ENCODE data around the gene KRT23. TPM values are rescaled to one million over a fixed set of nuclear protein-coding genes. Genes with fewer than 3 reads are reported as not detected.

KRT23 gene
- total RNA-seq, 1 experiment from 2014 or later, result not detected

DNA sequence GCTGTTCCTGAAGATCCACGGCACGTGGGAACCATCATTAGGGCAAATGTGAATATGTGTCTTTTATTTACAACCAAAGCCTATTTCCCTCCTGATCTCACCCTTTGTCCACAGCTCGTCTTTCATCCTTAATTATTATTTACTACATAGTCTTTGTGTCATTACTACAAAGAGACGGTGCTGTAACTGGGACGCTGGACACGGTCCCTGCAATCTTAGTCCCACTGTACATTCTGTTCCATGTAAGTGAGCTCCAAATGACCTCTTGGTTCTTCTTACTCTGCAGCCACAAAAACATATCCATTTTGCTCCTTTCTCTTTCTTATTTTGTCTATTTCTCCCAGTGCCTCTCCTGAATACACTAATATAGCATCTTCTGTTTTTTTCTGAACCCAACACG lies 12.7 kb upstream of the KRT23 start:
- no peak overlapping the region for H2AFZ ChIP-seq
- peaks cover 29% of the 10 kb centered on the region for H3F3A ChIP-seq (ENCODE audit: insufficient read depth, low read depth)
- no TSS peak for BruUV-seq (replicated peaks)
- H3K36me3 ChIP-seq (ENCODE audit: low read depth), result no peaks in the 10 kb centered on the region
- intact Hi-C loops (cut with micrococcal nuclease; ENCODE audit: unreplicated experiment), result no loop called here
- no peak for DNase-seq
- no peak overlapping the region for H3K4me3 ChIP-seq
- ChIA-PET POLR2A (ENCODE audit: unreplicated experiment) (no interaction called here), CTCF (no interaction called here)
- 0 out of 2 replicates have a peak, but pooled peaks cover 4% of the 10 kb centered on the region for H3K79me2 ChIP-seq (ENCODE audit: low read depth)
- peaks cover 39% of the 10 kb centered on the region for H3K4me1 ChIP-seq (replicated peaks; ENCODE audit: insufficient read depth)
- H3K4me2 ChIP-seq, result no peak overlapping the region
- no peak overlapping the region for H3K27ac ChIP-seq
- no peak for TF ChIP-seq EZH2 (IDR thresholded peaks at IDR 0.05; ENCODE audit: low read depth)
- TF ChIP-seq, protein P1, sequence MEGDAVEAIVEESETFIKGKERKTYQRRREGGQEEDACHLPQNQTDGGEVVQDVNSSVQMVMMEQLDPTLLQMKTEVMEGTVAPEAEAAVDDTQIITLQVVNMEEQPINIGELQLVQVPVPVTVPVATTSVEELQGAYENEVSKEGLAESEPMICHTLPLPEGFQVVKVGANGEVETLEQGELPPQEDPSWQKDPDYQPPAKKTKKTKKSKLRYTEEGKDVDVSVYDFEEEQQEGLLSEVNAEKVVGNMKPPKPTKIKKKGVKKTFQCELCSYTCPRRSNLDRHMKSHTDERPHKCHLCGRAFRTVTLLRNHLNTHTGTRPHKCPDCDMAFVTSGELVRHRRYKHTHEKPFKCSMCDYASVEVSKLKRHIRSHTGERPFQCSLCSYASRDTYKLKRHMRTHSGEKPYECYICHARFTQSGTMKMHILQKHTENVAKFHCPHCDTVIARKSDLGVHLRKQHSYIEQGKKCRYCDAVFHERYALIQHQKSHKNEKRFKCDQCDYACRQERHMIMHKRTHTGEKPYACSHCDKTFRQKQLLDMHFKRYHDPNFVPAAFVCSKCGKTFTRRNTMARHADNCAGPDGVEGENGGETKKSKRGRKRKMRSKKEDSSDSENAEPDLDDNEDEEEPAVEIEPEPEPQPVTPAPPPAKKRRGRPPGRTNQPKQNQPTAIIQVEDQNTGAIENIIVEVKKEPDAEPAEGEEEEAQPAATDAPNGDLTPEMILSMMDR (conservative IDR thresholded peaks at IDR 0.05), result no peak
- no peaks in the 10 kb centered on the region for H3K27me3 ChIP-seq (ENCODE audit: insufficient read depth, low read depth)
- no peaks in the 10 kb centered on the region for H3K9me2 ChIP-seq (ENCODE audit: insufficient read depth)
- H3K9me3 ChIP-seq (ENCODE audit: insufficient read depth, low read depth), result no peaks in the 10 kb centered on the region
- H4K20me1 ChIP-seq (ENCODE audit: insufficient read depth), result no peaks in the 10 kb centered on the region

DNA sequence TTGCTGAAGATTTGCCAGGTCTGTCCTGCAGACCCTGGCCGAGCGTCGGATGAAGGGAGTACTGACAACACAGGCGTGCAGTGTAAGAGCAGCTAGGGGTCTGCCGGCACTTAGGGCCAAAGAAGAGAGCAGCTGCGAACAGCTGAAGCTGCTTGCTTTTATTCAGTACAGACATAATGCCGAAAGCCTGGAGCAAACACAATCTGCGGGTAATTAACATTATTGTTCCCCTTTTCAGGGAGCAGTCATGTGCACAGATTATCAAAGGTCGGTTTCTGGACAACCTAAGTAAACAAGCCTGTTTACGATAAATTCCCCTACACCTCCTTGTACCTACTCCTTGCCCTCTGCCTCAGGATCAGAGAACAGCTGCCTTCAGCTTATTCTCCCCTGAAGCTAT lies 12.0 kb upstream of the KRT23 start:
- no peak for TF ChIP-seq EZH2 (IDR thresholded peaks at IDR 0.05; ENCODE audit: low read depth)
- TF ChIP-seq, protein P1 (conservative IDR thresholded peaks at IDR 0.05), result no peak
- no peaks in the 10 kb centered on the region for H3K36me3 ChIP-seq (ENCODE audit: low read depth)
- H3K79me2 ChIP-seq (ENCODE audit: low read depth), result no peaks in the 10 kb centered on the region
- no peaks in the 10 kb centered on the region for H3K27me3 ChIP-seq (ENCODE audit: insufficient read depth, low read depth)
- DNase-seq, result no peak
- H3K9me3 ChIP-seq (ENCODE audit: insufficient read depth, low read depth), result no peaks in the 10 kb centered on the region
- peaks cover 24% of the 10 kb centered on the region for H3F3A ChIP-seq (ENCODE audit: insufficient read depth, low read depth)
- intact Hi-C loops (cut with micrococcal nuclease; ENCODE audit: unreplicated experiment), result no loop called here
- H3K27ac ChIP-seq, result no peak overlapping the region
- no peaks in the 10 kb centered on the region for H4K20me1 ChIP-seq (ENCODE audit: insufficient read depth)
- CTCF ChIA-PET, result no interaction called here
- no peak overlapping the region for H3K4me3 ChIP-seq
- no TSS peak for BruUV-seq (replicated peaks)
- no peak overlapping the region for H3K4me2 ChIP-seq
- peaks cover 31% of the 10 kb centered on the region for H3K4me1 ChIP-seq (replicated peaks; ENCODE audit: insufficient read depth)
- no peaks in the 10 kb centered on the region for H3K9me2 ChIP-seq (ENCODE audit: insufficient read depth)
- no peak overlapping the region for H2AFZ ChIP-seq
- POLR2A ChIA-PET (ENCODE audit: unreplicated experiment), result no interaction called here

DNA sequence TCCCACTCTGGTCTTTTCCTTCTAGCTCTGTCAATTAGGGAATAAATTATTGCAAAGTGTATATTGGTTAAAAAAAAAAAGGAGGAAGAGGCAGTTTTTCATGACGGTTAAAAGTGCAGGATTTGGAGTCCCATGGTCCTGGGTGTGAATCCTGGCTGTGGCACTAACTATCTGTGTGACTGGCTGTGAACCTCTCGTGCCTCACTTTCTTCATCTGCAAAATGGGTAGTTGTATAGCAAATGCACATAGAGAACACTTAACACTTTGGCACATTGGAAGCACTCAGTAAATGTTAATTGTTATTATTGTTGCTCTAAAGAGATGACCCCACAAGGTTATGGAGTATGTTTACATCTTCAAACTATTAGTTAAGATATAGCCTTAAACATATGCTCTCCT lies 10.5 kb upstream of the KRT23 start:
- Histone ChIP-seq H3K36me3 (ENCODE audit: low read depth) (no peaks in the 10 kb centered on the region), H3K4me3 (no peak overlapping the region), H4K20me1 (ENCODE audit: insufficient read depth) (no peaks in the 10 kb centered on the region), H2AFZ (no peak overlapping the region), H3K27ac (no peak overlapping the region), H3K4me1 (replicated peaks; ENCODE audit: insufficient read depth) (peaks cover 16% of the 10 kb centered on the region), H3K79me2 (ENCODE audit: low read depth) (no peaks in the 10 kb centered on the region), H3K9me2 (ENCODE audit: insufficient read depth) (no peaks in the 10 kb centered on the region), H3K9me3 (ENCODE audit: insufficient read depth, low read depth) (no peaks in the 10 kb centered on the region), H3F3A (ENCODE audit: insufficient read depth, low read depth) (peaks cover 12% of the 10 kb centered on the region; the same call in 1 of the 2 replicates), H3K27me3 (ENCODE audit: insufficient read depth, low read depth) (no peaks in the 10 kb centered on the region), H3K4me2 (no peak overlapping the region)
- POLR2A ChIA-PET (ENCODE audit: unreplicated experiment), result no interaction called here
- DNase-seq, result no peak
- CTCF ChIA-PET, result no interaction called here
- TF ChIP-seq, protein P1 (conservative IDR thresholded peaks at IDR 0.05), result no peak
- no peak for TF ChIP-seq EZH2 (IDR thresholded peaks at IDR 0.05; ENCODE audit: low read depth)
- intact Hi-C loops (cut with micrococcal nuclease; ENCODE audit: unreplicated experiment), result no loop called here
- no TSS peak for BruUV-seq (replicated peaks)
